Muscle layer of duodenum (tissue), 2 donors: Measurements from ENCODE around the gene TMEM258.

ENCODE experiments used
- H3K27ac ChIP-seq: one replicate; pipeline ENCODE4 v1.7.0; 2013; ENCODE audit warnings: mild to moderate bottlenecking, low read length
- H3K27me3 ChIP-seq: one replicate; pipeline ENCODE4 v1.7.0; 2013; ENCODE audit warnings: low read depth, mild to moderate bottlenecking, control low read depth, low read length
- H3K36me3 ChIP-seq, 2 donors: one replicate each; pipeline ENCODE4 v1.7.0; 2013; ENCODE audit warnings: low read length in 2 of 2, control low read depth in 1 of 2, mild to moderate bottlenecking in 1 of 2; ENCODE audit not compliant: insufficient read depth in 2 of 2, control insufficient read depth in 1 of 2
- H3K4me1 ChIP-seq, 2 donors: one replicate each; pipeline ENCODE4 v1.7.0; 2013; ENCODE audit warnings: low read length in 2 of 2, mild to moderate bottlenecking in 2 of 2, control low read depth in 1 of 2, moderate library complexity in 1 of 2; ENCODE audit not compliant: insufficient read depth in 2 of 2, control insufficient read depth in 1 of 2
- H3K4me3 ChIP-seq, 2 donors: one replicate each; pipeline ENCODE4 v1.7.0; 2013; ENCODE audit warnings: low read length in 2 of 2, low read depth in 1 of 2, mild to moderate bottlenecking in 1 of 2
- H3K9me3 ChIP-seq, 2 donors: one replicate each; pipeline ENCODE4 v1.7.0; 2013; ENCODE audit warnings: low read length in 2 of 2, control low read depth in 1 of 2, mild to moderate bottlenecking in 1 of 2; ENCODE audit not compliant: control insufficient read depth in 1 of 2
- donor health status: healthy.

The TMEM258 gene

DNA sequence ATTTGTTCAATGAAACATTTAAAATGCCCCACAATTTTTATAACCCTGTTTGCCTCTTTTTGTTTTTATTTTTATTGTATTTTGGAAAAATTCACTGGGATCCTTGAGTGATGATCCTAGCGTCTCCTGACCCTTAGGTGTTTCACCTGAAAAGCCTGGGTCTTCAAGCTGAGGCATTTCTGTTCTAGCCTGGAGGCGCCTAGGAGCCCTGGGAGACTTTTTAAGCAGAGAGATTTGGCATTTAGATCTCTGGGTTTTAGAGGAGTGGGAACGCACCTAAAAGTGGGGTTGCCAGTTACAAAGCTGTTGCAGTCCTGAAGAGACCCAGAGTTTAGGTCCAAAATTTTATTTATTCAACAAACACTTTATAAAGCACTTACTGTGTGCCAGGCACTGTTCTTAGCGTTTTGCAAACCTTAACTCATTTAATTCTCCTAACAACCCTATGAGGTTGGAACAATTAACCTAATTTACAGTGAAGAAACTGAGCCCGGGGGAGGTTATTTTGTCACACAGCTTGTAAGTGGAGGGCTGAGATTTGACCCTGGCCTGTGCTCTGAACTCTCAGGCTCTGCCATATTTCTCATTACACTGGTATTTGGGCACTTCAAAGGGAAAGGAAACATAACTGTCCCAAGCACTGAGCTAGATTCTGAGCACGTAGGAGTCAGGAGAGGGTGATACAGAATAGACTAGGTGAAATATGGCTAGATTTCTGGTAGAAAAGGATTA lies 25.2 kb upstream of the TMEM258 start:
- Histone ChIP-seq H3K9me3 (no peaks in the 10 kb centered on the region), H3K27ac (no peak overlapping the region), H3K4me1 (peaks cover 0 to 9% of the 10 kb centered on the region in 2 donors), H3K4me3 (peak overlapping the region in 1 of 2 donors; percentile 69), H3K36me3 (peaks cover under 1 to 3% of the 10 kb centered on the region in 2 donors), H3K27me3 (no peaks in the 10 kb centered on the region)

DNA sequence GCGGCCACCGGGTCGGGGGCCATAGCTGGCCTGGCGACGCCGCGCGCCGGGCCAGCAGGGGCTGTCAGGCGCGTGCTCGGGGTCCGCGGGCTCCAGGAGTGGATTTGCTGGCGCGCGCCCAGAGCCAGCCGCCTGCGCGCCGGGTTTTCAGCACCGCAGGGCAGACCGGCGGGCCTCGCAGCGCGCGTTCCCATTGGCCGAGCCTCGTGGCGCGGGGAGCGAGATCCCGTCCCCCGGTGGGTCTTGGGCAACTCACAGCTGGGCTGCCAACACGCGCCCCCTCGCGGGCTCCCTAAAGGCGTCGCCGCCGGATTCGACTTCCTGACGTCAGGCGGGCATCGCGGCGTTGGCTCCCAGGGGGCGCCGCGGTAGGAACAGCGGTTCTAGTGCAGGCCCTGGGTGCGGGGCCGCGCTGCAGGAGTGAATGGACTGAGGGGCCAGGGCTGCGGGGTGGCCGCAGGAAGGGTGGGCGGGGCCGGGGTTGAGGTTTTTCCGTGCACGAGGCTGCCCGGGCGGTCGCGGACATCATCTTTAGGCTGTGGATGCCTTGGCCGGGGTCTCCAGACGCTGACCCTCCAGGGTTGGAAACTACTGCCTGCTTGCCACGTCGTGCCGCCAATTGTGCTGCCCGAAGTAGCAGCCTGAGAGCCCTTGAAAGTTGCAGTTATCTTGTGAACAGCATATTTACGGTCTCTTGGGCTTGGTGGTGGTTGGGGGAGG lies 24.5 kb upstream of the TMEM258 start, which contains the start of gene FADS1:
Gene FADS1, minus strand, starts transcription at position 268 of the 720 bp plus-strand sequence. Its CDS starts 74 bp downstream, at position 194.
- Histone ChIP-seq H3K27ac (peak within 1 kb of the TSS; percentile 89), H3K9me3 (no peaks in the 10 kb centered on the region), H3K4me3 (peak within 1 kb of the TSS; percentile 69 to 70), H3K36me3 (peaks cover 8 to 11% of the 10 kb centered on the region in 2 donors), H3K27me3 (no peaks in the 10 kb centered on the region), H3K4me1 (peaks cover 0 to 9% of the 10 kb centered on the region in 2 donors)

DNA sequence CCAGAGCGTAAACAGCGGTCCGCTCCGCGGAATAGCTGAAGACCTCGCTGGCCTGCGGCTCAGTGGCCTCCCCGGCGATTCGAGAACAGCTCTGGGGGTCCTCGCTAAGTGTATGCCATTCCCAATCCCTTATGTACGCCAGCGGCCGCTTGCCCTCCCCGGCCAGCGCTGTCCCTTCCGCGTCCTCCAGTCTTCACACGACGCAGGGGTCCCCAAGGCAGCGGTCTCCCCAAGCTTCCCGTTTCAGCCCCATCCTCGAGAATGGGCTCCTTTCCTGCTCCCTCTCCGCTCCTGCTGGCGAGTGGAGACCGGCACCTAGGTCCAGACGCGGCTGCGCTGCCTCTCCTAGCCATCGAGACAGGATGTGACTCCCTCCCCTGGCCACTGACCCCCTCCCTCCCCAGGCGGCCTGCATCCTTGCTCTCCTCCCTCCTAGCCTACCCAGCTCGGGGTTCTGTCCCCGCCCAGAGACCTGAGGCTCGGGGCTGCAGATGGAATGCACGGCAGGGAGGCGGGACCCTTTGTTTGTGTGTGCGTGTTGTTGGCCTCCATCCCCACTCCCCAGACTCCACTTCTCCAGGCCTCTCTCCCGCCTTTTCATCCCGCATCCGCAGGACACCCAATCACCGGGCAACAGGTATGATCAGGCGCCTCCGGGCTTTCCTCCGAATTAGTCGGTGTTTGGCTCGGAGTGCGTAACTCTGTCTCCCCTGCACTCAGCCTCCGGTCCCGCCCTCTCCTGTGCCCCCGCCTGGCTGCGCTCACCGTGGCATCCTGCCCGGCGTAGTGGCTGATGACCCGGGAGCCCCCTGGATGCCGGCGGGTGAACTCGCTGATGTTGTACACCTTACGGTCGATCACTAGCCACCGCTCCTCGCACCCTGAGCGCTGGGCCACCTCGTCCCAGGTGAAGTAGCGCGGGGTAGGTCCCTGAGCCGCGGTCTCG lies 23.7 kb upstream of the TMEM258 start:
- Histone ChIP-seq H3K27me3 (no peaks in the 10 kb centered on the region), H3K36me3 (peaks cover 12 to 15% of the 10 kb centered on the region in 2 donors), H3K9me3 (no peaks in the 10 kb centered on the region), H3K4me1 (peaks cover 0 to 9% of the 10 kb centered on the region in 2 donors), H3K27ac (peak overlapping the region; percentile 89), H3K4me3 (peak overlapping the region; percentile 69 to 70)

DNA sequence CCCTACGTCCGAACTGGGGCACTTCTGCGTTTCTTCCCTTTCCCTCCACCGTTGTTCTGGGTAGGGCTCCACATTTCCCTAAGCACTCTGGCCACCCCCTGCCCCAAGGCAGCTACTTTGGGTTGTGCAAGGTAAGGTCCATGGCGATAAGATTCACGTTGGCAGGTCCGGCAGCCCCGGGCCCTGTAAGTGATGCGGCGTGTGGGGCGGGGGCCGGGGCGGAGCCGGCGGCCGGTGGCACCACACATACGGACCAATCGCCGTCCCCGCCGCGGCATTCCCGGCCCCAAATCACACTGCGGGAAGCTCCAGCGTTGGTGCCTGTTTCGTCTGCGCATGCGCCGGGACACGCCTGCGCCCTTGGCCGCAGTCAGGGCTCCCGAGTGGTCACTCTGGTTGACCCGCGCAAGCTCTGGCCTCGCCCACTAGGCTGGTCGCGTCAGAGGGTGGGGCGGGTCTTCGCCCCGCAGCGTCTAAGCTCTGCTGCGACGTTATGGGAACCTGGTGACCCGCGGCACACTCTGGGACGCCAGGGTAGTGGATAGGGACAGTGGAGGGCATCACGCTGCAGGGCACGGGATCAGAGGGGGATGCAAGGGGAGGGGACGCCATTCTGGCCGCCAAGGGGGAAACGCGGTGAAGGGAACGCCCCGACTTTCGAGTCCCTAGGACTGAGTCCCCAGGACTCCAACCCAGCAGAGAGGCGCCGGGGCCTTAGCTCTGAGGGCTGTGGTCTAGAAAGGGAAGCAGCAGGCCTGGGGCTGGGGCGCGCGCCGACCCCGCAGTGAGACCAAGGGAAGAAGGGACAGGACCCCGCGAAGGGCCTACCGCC lies 22.8 kb upstream of the TMEM258 start:
- Histone ChIP-seq H3K9me3 (no peaks in the 10 kb centered on the region), H3K27ac (peak overlapping the region; percentile 89), H3K36me3 (peaks cover 17 to 23% of the 10 kb centered on the region in 2 donors), H3K4me3 (peak overlapping the region; percentile 69 to 70), H3K4me1 (peaks cover 0 to 9% of the 10 kb centered on the region in 2 donors), H3K27me3 (no peaks in the 10 kb centered on the region)

DNA sequence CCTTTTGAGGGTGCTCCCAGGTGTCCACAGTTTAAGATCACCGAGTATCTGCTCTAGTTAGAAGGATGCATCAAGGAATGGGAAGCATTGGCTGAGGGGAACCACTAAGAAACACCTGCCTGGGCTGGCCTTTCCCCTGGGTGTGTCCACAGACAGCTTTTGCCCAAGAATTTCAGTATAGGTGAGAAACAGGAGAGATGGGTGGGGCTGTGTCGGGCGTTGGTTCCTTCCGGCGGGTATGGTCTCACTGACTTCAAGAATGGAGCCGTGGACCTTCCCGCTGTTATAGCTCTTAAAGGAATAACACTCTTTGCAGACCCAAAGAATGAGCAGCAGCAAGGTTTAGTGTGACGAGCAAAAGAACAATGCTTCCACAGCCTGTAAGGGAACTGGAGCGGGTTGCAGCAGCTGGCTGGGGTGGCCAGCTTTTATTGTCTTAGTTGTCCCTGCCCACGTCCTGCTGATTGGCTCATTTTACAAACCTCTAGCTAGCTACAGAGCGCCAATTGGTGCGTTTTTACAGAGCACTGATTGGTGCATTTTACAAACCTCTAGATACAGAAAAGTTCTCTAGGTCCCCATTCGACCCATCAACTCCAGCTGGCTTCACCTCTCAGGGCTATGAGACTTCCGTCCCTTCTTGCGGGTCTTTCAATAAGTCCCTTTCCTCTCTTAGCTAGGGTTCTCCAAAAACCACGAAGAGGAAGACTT lies 22.0 kb upstream of the TMEM258 start:
- no peaks in the 10 kb centered on the region for H3K9me3 ChIP-seq
- H3K4me1 ChIP-seq, result peaks cover 0 to 9% of the 10 kb centered on the region in 2 donors
- H3K27me3 ChIP-seq, result no peaks in the 10 kb centered on the region
- H3K4me3 ChIP-seq, result peak overlapping the region; percentile 69 to 70
- H3K36me3 ChIP-seq, result peaks cover 24 to 31% of the 10 kb centered on the region in 2 donors
- H3K27ac ChIP-seq, result peak overlapping the region; percentile 70

DNA sequence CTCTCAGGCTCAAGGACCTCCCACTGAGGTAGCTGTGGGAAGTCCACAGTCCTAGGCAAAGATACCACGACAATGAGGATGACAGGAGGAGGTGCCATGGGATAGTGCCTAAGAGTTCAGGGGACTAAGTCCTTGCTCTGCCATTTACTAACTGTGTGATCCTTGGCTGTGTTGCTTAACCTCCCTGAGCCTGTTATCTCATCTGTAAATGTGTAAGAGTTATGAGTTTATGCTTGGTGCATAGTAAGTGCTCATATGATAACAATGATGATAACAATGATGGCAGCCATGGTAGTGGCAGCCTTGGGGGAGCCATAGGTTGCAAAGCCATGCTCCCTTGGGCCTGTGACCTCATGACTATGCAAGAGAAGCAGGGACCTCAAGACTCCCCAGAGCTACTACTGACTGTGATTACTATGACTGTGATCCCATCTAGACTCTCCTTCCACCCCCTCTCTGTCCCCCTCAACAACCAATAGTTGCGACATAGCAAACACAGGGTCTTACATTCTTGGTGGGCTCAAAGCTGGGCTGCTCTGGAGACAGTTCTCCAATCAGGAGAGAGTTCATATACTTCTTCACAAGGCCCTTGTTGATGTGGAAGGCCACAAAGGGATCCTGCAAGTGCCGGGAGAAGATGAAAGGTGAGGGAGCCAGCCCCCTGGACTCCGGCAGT lies 20.5 kb upstream of the TMEM258 start:
- Histone ChIP-seq H3K9me3 (no peaks in the 10 kb centered on the region), H3K4me3 (no peak overlapping the region), H3K27ac (no peak overlapping the region), H3K36me3 (peaks cover 26 to 31% of the 10 kb centered on the region in 2 donors), H3K4me1 (peaks cover 0 to 9% of the 10 kb centered on the region in 2 donors), H3K27me3 (no peaks in the 10 kb centered on the region)

DNA sequence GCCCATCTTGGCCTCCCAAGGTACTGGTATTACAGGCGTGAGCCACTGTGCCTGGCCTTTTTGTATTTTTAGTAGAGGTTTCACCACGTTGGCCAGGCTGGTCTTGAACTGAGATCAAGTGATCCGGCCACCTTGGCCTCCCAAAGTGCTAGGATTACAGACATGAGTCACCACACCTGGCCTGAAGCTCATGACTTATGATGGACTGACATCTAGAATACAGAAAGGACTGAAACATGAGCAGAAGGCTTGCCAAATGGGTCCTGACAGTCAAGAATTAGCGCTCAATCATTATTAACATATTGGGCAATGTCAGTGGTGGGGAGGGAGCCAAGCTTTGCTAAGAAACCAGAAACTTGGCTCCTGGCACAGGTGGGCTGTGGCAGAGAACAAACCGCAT lies 19.4 kb upstream of the TMEM258 start:
- H3K27ac ChIP-seq, result no peak overlapping the region
- peaks cover 26 to 32% of the 10 kb centered on the region in 2 donors for H3K36me3 ChIP-seq
- H3K4me3 ChIP-seq, result no peak overlapping the region
- H3K4me1 ChIP-seq, result peaks cover 0 to 9% of the 10 kb centered on the region in 2 donors
- no peaks in the 10 kb centered on the region for H3K27me3 ChIP-seq
- H3K9me3 ChIP-seq, result no peaks in the 10 kb centered on the region

DNA sequence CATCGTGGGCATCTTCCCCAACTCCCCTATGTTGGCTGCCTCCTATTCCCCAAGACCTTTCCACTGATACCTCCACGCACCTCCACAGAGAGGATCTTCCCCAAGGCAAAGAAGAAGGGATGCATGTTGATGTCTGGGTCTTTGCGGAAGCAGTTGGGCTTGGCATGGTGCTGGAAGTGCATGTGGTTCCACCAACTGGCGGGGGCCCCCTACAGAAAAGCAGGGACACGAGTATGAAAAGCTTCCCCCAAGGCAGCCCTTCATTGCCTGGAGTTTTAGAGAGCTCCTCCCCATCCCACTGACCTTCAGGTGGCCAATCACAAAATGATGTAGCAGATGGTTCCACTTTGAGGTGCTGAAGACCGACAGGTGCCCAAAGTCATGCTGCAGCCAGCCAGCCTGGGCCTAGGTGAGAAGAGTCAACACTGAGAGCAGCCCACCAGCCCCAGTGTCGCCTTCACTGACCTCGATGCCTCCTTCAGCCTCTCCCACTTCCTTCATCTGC lies 18.3 kb upstream of the TMEM258 start:
- Histone ChIP-seq H3K9me3 (no peaks in the 10 kb centered on the region), H3K4me3 (no peak overlapping the region), H3K4me1 (peaks cover 0 to 3% of the 10 kb centered on the region in 2 donors), H3K27ac (no peak overlapping the region), H3K27me3 (no peaks in the 10 kb centered on the region), H3K36me3 (peaks cover 29 to 38% of the 10 kb centered on the region in 2 donors)

DNA sequence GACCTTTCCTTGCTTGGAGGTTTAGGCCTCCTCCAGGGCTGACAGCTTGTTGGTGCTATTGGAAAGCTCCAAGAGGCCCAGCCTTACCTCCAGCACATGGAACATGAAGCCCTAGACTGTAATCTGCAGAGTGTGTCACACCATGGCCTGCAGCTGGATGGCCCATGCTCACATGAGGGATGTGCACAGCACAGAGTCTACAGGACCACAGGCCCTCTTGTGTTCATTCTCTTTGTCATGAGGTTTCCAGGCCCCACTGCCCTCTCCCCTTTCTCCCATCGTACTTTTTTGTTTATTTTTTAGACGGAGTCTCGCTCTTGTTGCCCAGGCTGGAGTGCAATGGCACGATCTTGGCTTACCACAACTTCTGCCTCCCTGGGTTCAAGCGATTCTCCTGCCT lies 14.4 kb upstream of the TMEM258 start:
- no peaks in the 10 kb centered on the region for H3K27me3 ChIP-seq
- H3K36me3 ChIP-seq, result peaks cover 30 to 54% of the 10 kb centered on the region in 2 donors

More for the DNA sequence above, 14.4 kb upstream of the TMEM258 start:
- no peaks in the 10 kb centered on the region for H3K4me1 ChIP-seq
- no peak overlapping the region for H3K27ac ChIP-seq
- H3K4me3 ChIP-seq, result no peak overlapping the region
- H3K9me3 ChIP-seq, result no peaks in the 10 kb centered on the region
